ENCODE data around the gene TMA7.
"Not testable (repeated sequence)": the region's sequence is repeated elsewhere in the genome, so short reads cannot be mapped to it uniquely, and the experiment has no call there.

The TMA7 gene

DNA sequence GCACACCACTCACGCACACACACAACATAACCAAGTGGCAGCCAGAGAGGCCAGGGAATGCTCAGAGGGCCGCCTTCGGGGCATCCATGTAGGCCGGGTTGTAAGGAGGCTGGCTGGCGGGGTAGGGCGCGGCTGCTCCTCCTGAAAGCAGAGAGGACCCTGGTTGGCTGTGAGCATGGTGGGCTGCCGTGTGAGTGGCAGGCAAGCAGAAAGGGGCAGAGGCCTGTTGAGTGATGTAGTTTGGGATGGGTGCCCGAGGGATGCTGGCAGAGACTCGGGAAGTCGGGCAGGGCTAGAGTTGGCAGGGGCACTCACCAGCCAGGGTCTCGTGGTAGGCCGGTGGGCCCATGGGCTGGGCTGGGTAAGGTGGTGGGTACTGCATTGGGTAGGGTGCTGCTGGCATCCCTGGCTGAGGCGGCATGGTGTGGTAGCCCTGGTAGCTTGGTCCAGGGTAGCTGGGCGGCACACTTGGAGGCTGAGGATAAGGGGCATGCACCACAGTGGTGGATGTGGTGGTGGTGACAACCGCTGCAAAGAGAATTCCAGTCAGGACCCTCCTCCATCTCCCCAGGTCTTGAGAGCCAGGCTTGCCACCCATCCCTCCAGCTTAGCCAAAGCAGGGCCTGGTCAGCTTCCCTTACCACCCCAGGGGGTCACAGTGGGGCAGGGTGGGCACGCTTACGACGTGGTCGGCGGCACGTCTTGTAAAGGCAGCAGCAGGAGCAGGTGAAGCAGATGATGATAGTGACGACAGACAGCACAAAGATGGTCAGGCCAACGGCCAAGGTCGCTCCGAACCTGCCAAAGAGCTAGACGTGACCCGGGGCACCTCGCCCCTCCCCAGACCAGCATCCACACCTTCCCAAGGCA is 29.2 kb downstream of the TMA7 start:
- DNase-seq: no peak

DNA sequence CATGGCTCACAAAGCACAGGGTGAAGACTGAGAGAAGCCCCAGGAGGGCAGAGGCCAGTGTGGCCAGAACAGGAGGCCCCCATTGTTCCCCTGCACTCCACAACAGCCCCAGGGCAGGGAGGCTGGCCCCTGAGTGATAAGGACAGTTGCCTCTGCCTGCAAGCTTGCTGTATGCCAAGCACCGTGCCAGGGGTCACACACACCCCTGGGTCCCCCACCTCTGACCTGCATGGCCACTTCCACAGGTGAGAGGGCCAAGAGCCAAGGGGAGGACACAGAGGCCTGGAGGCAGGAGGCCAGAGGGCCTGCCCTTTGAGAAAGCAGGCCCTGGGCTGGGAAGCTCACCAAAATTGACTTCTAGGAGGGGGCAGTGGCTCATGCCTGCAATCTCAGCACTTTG is 30.2 kb downstream of the TMA7 start:
- no peak for DNase-seq

- DNase-seq: no peak
These were observed 32.5 kb downstream of the TMA7 start for GRCh38 chr3:48472673-48472922.

DNA sequence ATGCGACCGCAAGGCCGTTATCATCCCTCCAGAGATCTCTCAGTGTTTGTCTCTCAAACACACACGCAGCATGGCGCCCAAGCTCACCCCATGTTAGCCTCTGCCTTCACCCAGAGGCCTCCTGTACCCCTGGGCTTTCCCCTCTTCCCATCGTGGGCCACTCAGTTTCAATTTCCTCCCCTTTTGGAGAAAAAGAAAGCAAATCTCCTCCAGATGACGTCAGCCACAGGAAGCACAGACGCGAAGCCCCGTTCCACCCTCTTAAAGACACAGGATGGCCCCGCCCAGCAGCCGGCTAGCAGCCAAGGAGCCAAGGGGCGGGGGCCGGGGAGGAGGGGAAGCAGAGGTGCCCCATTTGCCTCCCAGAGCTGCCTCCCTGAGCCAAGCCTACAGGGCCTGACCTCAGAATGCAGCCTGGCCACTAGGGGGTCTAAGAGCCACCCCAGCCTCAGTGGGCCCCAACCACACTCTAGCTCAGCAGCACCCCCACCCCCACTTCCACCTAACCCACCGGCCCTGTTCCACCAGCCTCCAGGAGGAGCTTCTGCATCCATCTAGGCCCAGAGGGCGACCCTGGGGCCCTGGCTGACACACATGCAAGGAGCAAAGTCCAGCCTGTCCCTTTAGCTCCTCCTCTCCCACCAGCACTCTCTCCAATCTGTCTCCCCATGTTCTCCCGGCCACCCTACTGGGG is 33.0 kb downstream of the TMA7 start:
- no peak for DNase-seq

DNA sequence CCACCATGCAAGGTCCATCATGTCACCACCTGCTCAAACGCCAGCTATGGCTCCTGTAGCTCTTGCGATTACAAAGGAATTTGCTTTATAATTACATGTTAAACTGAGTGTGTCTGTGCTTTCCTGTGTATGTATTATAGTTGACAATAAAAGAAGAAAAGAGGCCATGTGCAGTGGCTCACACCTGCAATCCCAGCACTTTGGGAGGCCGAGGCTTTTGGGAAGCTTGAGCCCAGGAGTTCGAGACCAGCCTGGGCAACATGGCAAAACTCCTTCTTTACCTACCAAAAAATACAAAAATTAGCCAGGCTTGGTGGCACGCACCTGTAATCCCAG is 33.5 kb downstream of the TMA7 start:
- no peak for DNase-seq

- DNase-seq: not testable (repeated sequence)
These were observed 34.0 kb downstream of the TMA7 start for GRCh38 chr3:48474031-48474430.

DNA sequence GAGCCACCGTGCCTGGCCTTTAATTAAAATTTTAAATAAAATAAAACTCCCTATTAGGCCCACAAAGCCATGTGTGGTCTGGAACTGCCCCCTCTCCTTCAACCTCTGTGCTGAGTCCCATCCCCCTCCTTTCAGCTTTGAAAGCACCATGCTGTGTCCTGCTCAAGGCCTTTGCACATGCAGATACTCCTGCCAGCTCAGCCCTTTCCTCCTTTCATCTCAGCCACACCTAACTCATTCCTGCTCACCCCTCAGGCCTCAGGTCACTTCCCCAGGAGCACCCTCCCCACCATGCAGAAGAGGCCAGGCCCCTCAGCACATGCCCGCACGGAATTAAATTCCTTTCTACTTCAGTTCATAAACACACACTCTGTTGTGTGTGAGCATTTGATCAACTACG is 34.6 kb downstream of the TMA7 start:
- DNase-seq: no peak

DNA sequence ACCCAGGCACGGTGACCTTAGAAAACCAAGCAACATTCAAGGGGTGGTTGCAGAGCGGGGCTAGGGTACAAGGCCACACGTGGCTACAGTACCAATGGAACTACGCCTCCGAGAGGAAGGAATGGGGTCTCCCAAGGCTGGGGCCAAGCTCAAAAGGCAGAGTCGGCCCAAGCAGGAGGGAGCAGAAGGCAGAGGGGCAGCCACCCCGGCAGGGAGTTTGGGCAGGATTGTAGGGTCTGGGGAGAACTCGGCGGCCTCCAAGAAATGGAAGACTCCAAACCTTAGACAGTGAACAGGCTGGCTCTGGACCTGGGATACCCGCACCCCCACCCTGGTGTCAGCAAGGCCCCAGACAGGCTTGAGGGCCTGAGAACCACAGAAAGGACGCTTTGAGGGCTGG is 35.1 kb downstream of the TMA7 start:
- no peak for DNase-seq

- no peak for DNase-seq
These were observed 36.5 kb downstream of the TMA7 start for GRCh38 chr3:48476426-48477053.

- DNase-seq: no peak
These were observed 38.0 kb downstream of the TMA7 start for GRCh38 chr3:48477959-48478520.

- no peak for DNase-seq
These were observed 38.8 kb downstream of the TMA7 start for GRCh38 chr3:48478626-48479555.

DNA sequence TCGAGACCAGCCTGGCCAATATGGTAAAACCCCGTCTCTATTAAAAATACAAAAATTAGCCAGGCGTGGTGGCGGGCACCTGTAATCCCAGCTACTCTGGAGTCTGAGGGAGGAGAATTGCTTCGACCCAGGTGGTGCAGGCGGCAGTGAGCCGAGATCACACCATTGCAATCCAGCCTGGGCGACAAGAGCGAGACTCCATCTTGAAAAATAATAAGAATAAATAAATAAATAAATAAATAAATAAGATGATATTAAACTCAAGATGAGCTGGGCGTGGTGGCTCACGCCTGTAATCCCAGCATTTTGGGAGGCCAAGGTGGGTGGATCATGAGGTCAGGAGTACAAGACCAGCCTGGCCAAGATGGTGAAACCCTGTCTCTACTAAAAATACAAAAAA is 40.8 kb downstream of the TMA7 start:
- DNase-seq: not testable (repeated sequence)

- not testable (repeated sequence) for DNase-seq
These were observed 42.8 kb downstream of the TMA7 start for GRCh38 chr3:48482822-48483221.

GRCh38 chr3:48486952-48487351 is 46.9 kb downstream of the TMA7 start:
- DNase-seq: no peak

DNA sequence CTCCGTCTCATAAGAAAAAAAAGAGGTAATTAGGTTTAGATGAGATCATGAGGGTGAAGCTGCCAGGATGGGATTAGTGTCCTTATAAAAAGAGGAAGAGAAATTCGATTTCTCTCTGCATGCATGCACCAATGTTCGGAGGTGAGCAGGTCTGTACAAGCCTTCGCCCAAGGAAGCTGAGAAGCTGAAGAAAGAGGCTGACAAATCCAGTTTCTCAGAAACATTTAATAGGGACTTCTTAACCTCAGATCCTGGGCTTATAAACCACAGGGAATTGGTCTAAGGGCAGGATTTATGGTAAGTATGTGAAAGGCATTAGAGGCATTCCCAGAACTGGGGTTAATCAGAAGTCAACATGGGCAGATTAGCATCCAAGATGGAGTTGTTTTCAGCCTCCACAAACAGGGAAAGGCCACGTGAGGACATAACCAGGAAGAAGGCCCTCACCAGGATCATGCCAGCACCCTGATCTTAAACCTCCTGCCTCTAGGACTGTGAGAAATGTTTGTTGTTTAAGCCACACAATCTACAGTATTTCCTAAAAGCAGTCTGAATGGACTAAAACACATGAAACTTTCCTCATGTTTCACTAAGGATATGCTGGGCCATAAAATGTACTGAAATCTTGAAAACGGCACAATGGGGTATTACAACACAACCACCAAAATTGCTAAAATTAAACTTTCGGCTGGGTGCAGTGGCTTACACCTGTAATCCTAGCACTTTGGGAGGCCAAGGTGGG is 52.6 kb downstream of the TMA7 start:
- no peak for DNase-seq

- no peak for DNase-seq
These were observed 53.1 kb downstream of the TMA7 start for GRCh38 chr3:48493203-48493501.
